Hepatocyte (in vitro differentiated cells): Measurements from ENCODE around the gene NOMO2. TPM values are rescaled to one million over a fixed set of nuclear protein-coding genes. Genes with fewer than 3 reads are reported as not detected.
"Not testable (repeated sequence)": the region's sequence is repeated elsewhere in the genome, so short reads cannot be mapped to it uniquely, and the experiment has no call there.

Experiments used
- DNase-seq: peaks from one replicate; pipeline ENCODE4 v3.0.0-alpha.2; 2016; ENCODE audit warnings: low spot score
- H2AFZ ChIP-seq: fragments of 200-600 bp; sonication (generic); 2 replicates; pipeline ENCODE4 v1.6.0; 2016; ENCODE audit warnings: antibody characterized with exemption, mild to moderate bottlenecking
- H3K27ac ChIP-seq: fragments of 200-600 bp; sonication (generic); 2 replicates; pipeline ENCODE4 v1.5.1; 2016; ENCODE audit warnings: mild to moderate bottlenecking
- H3K27me3 ChIP-seq: fragments of 200-600 bp; sonication (generic); 2 replicates; pipeline ENCODE4 v1.6.1; 2016
- H3K36me3 ChIP-seq: fragments of 200-600 bp; sonication (generic); replicated peaks from 2 replicates; pipeline ENCODE4 v1.5.1; 2016; ENCODE audit warnings: low read depth; ENCODE audit not compliant: insufficient read depth
- H3K4me1 ChIP-seq: fragments of 200-600 bp; sonication (generic); 2 replicates; pipeline ENCODE4 v1.5.1; 2016; ENCODE audit warnings: mild to moderate bottlenecking, moderate library complexity; ENCODE audit not compliant: insufficient read depth
- H3K4me2 ChIP-seq: fragments of 200-600 bp; sonication (generic); 2 replicates; pipeline ENCODE4 v1.6.0; 2016
- H3K4me3 ChIP-seq: fragments of 200-600 bp; sonication (generic); 2 replicates; pipeline ENCODE4 v1.5.1; 2016; ENCODE audit warnings: mild to moderate bottlenecking
- H3K79me2 ChIP-seq: fragments of 200-600 bp; sonication (generic); 2 replicates; pipeline ENCODE4 v1.6.0; 2017; ENCODE audit warnings: mild to moderate bottlenecking
- H3K9me2 ChIP-seq: fragments of 200-600 bp; sonication (generic); replicated peaks from 2 replicates; pipeline ENCODE4 v1.6.0; 2017; ENCODE audit warnings: mild to moderate bottlenecking; ENCODE audit not compliant: insufficient read depth
- H3K9me3 ChIP-seq: fragments of 200-600 bp; sonication (generic); 2 replicates; pipeline ENCODE4 v1.5.1; 2016; ENCODE audit warnings: low read depth, mild to moderate bottlenecking
- H4K20me1 ChIP-seq: fragments of 200-600 bp; sonication (generic); 2 replicates; pipeline ENCODE4 v1.6.0; 2016; ENCODE audit warnings: mild to moderate bottlenecking; ENCODE audit not compliant: insufficient read depth, poor library complexity, severe bottlenecking
- CTCF ChIP-seq: fragments of 200-600 bp; sonication (generic); IDR thresholded peaks from 2 replicates; pipeline ENCODE4 v1.5.1; 2016; ENCODE audit warnings: antibody characterized with exemption, mild to moderate bottlenecking; ENCODE audit not compliant: poor library complexity
- WGBS: methylation state at CpG from one replicate; pipeline ENCODE4 v1.1.6; 2016; ENCODE audit warnings: low lambda C conversion rate; ENCODE audit errors: missing lambda C conversion rate; 5-methylcytosine and 5-hydroxymethylcytosine counted together
- polyA plus RNA-seq: library from polyadenylated mRNA; unstranded; fragments of >200 nt; fragmentation: Nextera tagmentation; extraction: Ambion mirVana; gene quantifications from 2 replicates; pipeline ENCODE4 v1.2.1, GENCODE V29; 2016
- total RNA-seq: library from RNA; depleted of rRNA; stranded (reverse); fragments of >200 nt; gene quantifications from 2 replicates; pipeline ENCODE4 v1.2.3, GENCODE V29; 2014

NOMO2 gene
- total and polyA plus RNA-seq, 2 experiments from 2014 or later, result 92.8 to 129 TPM

- not testable (repeated sequence) for H2AFZ ChIP-seq, H4K20me1 ChIP-seq, H3K4me2 ChIP-seq, H3K79me2 ChIP-seq, H3K9me3 ChIP-seq, DNase-seq, H3K36me3 ChIP-seq, H3K9me2 ChIP-seq, H3K4me1 ChIP-seq, H3K27ac ChIP-seq, H3K4me3 ChIP-seq, H3K27me3 ChIP-seq
- 60% methylated on average over 3 of the region's 3 CpGs for WGBS
- TF ChIP-seq CTCF, result peak; percentile 38
Observed at GRCh38 chr16:18537004-18537403, 24.9 kb downstream of the NOMO2 start.

- not testable (repeated sequence) for H2AFZ ChIP-seq, H3K79me2 ChIP-seq, H3K9me3 ChIP-seq, H3K4me2 ChIP-seq, H4K20me1 ChIP-seq, H3K27me3 ChIP-seq, H3K4me3 ChIP-seq, H3K4me1 ChIP-seq, H3K36me3 ChIP-seq, H3K27ac ChIP-seq, DNase-seq, H3K9me2 ChIP-seq
- WGBS, result 90% methylated on average over 15 of the region's 15 CpGs
Observed at GRCh38 chr16:18535519-18536168, 26.3 kb downstream of the NOMO2 start.

DNA sequence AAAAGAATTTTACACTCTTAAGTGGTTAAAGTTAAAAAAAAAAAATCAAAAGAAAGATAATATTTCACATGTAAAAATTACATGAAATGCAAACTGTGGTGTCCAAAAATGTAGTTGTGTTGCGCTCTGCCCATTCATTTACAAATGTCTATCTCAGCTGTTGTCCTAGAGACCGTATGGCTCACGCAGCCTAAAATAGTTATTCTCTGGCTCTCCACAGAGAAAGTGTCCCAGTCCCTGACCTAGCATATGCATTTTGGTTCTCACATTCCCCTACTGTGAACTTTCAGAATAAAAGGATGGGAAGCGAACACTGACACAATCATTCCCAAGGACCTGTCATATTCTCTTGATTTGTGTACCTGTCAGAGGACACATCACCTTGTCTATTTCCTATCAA lies 27.6 kb downstream of the NOMO2 start:
- H3K9me2 ChIP-seq, H3K4me1 ChIP-seq: not testable (repeated sequence)

DNA sequence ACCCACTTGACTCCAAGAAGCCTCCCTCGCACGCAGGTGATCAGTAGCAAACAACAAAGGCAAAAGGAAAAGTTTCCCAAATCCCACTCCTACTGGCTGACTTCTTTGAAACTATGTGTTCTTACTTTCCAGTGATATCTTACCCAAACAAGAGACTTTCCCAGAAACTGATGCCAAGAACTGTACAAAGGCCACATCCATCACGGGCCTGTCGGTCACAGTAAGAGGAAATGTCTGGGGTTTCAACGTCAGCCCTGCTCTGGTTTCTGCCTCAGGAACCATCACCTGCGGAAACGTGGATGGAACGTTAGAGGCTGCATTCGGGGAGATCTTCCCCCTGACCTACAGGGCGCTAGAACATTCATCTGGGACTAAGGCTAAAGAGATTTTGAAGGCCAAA lies 30.6 kb downstream of the NOMO2 start:
- H3K4me2 ChIP-seq, H3K4me1 ChIP-seq, H3K9me3 ChIP-seq, H3K27ac ChIP-seq, H4K20me1 ChIP-seq, H3K27me3 ChIP-seq, H3K79me2 ChIP-seq, H3K4me3 ChIP-seq, DNase-seq, H2AFZ ChIP-seq, H3K9me2 ChIP-seq, H3K36me3 ChIP-seq: not testable (repeated sequence)
- 100% methylated on average over 3 of the region's 10 CpGs for WGBS

More for the DNA sequence above, 27.6 kb downstream of the NOMO2 start:
- H3K27ac ChIP-seq, H3K4me3 ChIP-seq, H3K79me2 ChIP-seq, H3K9me3 ChIP-seq, H3K4me2 ChIP-seq, H3K27me3 ChIP-seq, DNase-seq, H2AFZ ChIP-seq, H3K36me3 ChIP-seq, H4K20me1 ChIP-seq: not testable (repeated sequence)
- no CpG with 5 or more reads among the region's 4 CpGs for WGBS

DNA sequence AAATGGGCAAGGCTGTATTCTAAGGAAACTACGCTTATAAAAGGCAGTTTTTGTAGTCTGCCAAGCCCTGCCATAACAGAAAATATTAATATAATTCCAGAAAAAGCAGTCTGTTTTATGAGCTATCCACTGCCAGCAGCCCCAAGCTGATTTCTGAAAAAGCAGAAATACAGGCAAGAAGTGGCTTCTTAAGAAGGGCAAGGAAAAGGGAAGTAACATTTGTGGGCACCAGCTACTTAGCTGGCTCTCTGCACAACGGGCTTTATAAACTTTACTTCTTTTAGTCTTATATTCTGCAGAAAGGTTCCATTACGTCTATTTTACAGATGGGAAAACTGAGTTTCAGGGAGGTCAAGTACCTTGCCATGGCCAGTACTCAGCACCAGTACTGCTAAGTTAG lies 31.6 kb downstream of the NOMO2 start:
- H3K9me2 ChIP-seq, H3K27ac ChIP-seq, H3K4me1 ChIP-seq, H3K4me3 ChIP-seq, H2AFZ ChIP-seq, DNase-seq, H3K27me3 ChIP-seq, H3K36me3 ChIP-seq, H3K79me2 ChIP-seq, H3K9me3 ChIP-seq, H4K20me1 ChIP-seq, H3K4me2 ChIP-seq: not testable (repeated sequence)
- WGBS, result 100% methylated on average over 2 of the region's 3 CpGs

- not testable (repeated sequence) for H3K27me3 ChIP-seq, H3K79me2 ChIP-seq, H3K36me3 ChIP-seq, H2AFZ ChIP-seq, H3K4me1 ChIP-seq, H3K9me2 ChIP-seq, DNase-seq, H3K4me2 ChIP-seq, H3K9me3 ChIP-seq, H3K27ac ChIP-seq, H4K20me1 ChIP-seq, H3K4me3 ChIP-seq
- 95% methylated on average over 4 of the region's 4 CpGs for WGBS
Observed at GRCh38 chr16:18526547-18526946, 35.4 kb downstream of the NOMO2 start.

- not testable (repeated sequence) for H3K27me3 ChIP-seq, H3K4me1 ChIP-seq, H3K79me2 ChIP-seq, H2AFZ ChIP-seq, H4K20me1 ChIP-seq, H3K9me2 ChIP-seq, H3K9me3 ChIP-seq, H3K27ac ChIP-seq, H3K4me3 ChIP-seq, DNase-seq, H3K4me2 ChIP-seq, H3K36me3 ChIP-seq
- WGBS, result 94% methylated on average over 8 of the region's 8 CpGs
Observed at GRCh38 chr16:18525882-18526482, 35.9 kb downstream of the NOMO2 start.

GRCh38 chr16:18522637-18523036 lies 39.3 kb downstream of the NOMO2 start:
- not testable (repeated sequence) for DNase-seq, H2AFZ ChIP-seq, H3K36me3 ChIP-seq, H3K9me3 ChIP-seq, H3K4me3 ChIP-seq, H3K4me2 ChIP-seq, H4K20me1 ChIP-seq, H3K4me1 ChIP-seq, H3K9me2 ChIP-seq, H3K79me2 ChIP-seq, H3K27me3 ChIP-seq, H3K27ac ChIP-seq
- WGBS, result no CpG with 5 or more reads among the region's 9 CpGs
